ENCODE measurements around the gene ARID3C.

DNA sequence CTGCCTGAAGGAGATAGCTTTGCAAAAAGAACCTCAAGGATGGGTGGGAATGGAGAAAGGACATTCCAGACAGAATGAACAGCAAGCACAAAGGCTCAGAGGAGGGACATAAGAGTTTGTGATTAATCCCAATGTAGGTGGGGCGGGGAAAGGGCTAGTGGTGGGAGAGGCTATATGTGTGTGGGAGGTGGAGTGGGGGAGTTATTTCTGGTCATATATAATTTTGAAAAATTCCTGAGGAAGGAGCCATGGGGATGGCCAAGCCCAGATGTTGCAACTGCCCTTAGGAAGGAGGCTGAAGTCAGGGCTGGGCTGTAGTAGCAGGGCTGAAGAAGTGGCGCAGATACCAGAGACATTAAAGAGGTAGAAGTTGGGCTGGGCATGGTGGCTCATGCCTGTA is 47.0 kb upstream of the ARID3C start:
- TF ChIP-seq EP300 (IDR thresholded peaks at IDR 0.05; ENCODE audit: borderline replicate concordance in 1 of 2, control insufficient read depth in 1 of 2, low read depth in 2 of 2, low read length in 2 of 2) = no peak
- no peak for TF ChIP-seq POLR2AphosphoS5 (IDR thresholded peaks at IDR 0.05; ENCODE audit: low read length)
- no peak for TF ChIP-seq CTCF (IDR thresholded peaks at IDR 0.05 in 2 of 3, conservative IDR thresholded peaks at IDR 0.05 in 1 of 3; ENCODE audit: control insufficient read depth in 2 of 3, extremely low read depth in 1 of 3, insufficient read depth in 1 of 3, low read depth in 3 of 3, low read length in 3 of 3)
